ENCODE measurements around the gene HBS1L.

HBS1L gene

DNA sequence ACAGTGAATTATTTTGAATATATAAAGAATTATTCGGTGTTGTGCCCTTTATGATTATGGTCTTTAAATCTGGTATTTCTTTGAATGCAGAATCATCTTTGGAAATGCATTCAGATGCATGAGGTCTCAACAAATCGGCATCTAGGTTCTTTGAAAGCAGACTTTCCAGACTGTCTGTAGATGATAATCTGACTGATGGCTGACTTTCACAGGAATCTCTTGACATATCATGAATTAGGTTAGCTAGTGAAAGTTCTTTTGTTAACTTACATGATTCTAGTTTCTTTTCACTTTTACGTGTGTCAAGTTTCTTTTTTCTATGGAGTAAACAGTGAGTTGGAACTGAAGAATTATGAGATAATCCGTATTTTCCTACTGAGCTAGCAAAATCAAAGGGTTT is 17.1 kb downstream of the HBS1L start:
- no peak for DNase-seq (ENCODE audit: low read depth in 2 of 2)

GRCh38 chr6:135036731-135037420 is 17.7 kb downstream of the HBS1L start:
- no peak for DNase-seq (ENCODE audit: low read depth in 2 of 2)

DNA sequence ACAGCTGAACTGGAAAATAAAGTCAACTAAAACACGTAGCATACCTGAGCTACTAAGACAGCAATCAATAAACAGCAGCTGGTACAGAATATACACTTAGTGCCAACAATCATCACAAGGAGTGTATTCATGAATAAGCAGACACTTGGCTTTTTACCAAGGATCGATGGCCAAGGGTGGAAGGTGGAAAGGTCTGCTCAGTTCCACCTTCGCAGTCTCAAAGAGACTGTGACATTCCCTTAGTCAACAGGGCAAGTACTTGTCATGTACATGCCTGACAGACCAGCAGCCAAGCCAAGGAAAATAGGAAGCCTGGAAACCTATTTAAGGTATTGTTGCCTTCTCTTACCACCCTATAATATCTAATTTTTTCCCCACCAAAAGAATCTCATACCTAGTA is 21.4 kb downstream of the HBS1L start:
- DNase-seq (ENCODE audit: low read depth in 2 of 2), result no peak

DNA sequence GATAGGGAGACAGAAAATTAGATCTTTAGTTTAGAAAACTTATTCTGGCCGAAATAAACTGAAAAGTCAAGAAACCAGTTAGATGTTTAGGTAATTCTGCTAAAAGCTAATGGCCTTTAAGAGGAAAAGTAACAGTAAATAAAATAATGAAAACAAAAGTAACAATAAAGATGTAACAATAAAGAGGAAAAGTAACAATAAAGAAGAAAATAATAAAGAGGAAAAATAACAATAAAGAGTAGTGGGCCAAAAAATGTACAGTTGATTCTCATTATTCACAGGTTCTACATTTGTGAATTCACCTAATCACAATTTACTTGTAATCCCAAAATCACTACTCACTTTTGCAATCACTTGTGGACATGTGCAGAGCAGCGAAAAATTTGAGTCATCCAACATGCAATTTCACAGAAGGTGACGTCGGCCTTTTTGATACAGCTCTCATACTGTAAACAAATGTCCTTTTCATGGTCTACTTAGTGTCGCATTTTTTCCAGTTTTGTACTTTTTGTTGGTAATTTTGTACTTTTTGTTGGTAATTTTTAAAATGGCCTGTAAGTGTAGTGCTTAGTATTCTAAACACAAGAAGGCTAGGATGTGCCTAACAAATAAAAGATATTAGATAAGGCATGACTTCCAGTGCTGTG is 24.0 kb downstream of the HBS1L start:
- no peak for DNase-seq (ENCODE audit: low read depth in 2 of 2)

DNA sequence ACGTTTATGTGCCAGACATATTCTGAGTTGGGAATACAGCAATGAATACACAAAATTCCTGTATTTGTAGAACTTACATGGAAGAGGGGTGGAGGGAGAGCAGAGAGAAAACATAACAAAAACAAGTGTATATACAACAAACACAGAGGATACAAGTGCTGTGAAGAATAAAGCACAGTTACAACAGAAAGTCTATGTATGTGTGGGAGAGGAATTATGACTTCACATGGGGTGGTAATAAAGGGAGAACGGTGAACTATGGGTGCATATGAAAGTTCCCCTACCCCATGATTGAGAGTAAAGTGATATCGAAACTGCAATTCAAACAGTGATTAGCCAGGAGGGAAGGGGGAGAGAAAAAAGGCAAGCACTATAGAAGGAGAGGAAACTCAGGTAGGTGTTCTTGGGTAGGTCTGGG is 24.6 kb downstream of the HBS1L start:
- no peak for DNase-seq (ENCODE audit: low read depth in 2 of 2)

DNA sequence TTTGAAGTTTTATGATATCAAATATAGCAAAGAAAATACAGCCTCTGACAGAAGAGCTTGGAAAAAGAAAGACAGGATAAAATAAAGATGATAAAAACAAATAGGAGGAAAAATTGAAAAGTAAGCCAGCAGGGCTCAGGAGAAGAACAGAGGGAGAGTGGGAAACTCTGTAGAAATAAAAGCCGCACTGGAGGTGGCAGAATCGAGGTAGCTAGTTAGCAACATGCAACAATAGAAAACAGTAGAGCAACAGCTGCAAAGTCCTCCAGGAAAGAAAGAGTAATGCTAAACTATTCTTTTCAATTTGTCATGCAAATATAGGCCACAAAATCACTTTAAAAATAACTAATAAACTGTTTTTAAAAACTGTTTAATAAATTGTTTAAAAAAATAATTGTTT is 28.8 kb downstream of the HBS1L start:
- DNase-seq (ENCODE audit: low read depth in 2 of 2), result no peak

DNA sequence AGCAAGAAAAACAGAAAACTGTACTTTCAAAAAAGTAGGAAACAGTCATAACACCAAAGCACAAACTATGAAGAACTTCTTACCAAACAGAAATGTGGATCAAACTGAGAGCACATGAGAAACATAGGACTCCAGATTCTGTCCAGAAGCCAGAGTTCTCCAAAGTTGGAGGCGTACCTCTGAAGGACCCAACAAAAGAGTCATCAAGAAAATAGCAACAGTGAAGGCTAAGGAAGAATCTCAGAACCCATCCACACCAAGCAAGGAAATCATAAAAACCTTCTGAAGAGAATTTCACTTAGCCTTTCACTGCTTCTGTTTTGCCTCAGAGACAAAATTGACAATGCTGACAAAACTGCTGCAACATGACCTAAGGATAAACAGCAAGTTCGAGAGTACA is 29.4 kb downstream of the HBS1L start:
- no peak for DNase-seq (ENCODE audit: low read depth in 2 of 2)

DNA sequence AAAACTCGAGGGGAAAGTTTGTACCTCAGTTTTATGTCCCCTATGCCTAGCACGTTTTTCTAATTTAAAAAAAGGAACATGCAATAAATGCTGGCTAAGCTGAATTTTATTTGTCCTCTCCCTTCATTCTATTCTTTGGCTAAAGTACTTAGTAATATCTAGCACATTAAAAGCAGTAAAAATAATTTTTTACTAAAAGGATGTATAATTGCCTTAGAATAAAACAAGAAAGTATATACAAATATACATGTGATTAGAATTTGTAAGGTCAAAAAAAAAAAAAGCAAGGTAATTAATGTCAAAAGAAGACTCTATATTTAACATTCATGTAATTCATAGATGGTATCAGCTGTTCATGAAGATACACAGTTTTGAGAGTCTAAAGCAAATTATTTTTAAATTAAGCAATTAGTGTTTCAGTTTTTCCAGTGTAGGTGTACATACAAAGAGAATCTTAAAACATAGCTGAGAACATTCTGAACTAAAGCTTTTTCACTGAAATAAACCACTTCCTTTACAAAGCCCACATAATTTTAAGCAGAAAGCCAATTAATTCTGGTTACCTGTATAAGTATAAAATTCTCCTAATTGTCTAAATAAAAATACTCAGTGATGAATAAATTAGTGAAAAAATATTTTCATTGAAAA is 32.4 kb downstream of the HBS1L start:
- DNase-seq (ENCODE audit: low read depth in 2 of 2), result no peak

DNA sequence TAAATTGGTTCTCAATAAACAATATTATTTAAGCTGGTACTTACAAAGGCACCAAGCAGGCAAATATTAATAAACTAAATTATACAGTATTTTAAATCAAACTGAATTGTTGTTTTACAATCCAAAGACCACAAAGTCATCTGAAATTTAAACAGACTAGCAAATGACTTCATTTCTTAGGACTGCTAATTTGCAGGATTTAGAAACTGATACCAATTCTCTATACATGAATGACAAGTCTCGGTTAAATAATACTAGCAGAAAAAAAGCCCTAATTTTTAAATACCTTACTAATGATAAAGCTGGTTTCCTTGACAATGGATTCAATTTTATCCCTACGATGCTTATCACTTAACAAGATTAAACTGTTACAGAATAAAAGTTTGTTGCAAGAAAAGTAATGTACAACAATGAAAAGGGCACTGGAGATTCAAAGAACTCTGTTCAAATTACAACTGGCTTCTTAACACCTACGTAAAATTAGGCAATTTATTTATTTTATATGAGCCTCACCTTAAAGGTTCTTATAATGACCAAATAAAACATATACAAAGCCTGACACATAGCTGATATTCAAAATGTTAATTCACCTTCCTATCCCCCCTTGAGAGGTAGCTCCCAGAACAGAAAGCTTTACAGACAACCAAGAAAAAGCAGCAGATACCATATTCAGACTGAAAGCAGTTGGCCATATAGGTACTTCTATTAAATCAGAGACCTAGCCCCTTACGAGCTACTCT is 33.1 kb downstream of the HBS1L start:
- DNase-seq (ENCODE audit: low read depth in 2 of 2), result no peak

GRCh38 chr6:135018941-135019340 is 35.7 kb downstream of the HBS1L start:
- no peak for DNase-seq (ENCODE audit: low read depth in 2 of 2)

GRCh38 chr6:135018052-135018451 is 36.6 kb downstream of the HBS1L start:
- DNase-seq (ENCODE audit: low read depth in 2 of 2), result no peak

DNA sequence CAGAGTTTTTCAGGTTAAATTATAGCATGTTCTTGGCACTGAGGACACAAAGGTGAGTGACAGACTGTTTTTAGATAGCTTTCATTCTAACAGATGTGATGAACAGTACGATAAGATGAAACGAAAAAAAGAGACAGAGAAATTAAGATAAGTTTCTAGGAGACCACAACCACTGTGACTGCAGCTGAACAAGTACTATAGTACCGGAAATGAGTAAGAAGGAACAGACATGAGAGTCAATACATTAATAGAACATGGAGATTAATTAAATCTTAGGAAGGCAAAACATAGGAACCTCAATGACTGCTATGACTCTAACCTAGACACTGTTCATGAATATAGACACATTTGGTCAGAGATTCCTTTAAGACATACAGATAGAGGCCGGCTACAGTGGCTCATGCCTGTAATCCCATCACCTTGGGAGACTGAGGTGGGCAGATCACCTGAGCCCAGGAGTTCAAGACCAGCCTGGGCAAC is 40.2 kb downstream of the HBS1L start:
- DNase-seq (ENCODE audit: low read depth in 2 of 2), result no peak

- DNase-seq (ENCODE audit: low read depth in 2 of 2), result no peak
Observed at GRCh38 chr6:135013211-135013610, 41.4 kb downstream of the HBS1L start.

GRCh38 chr6:135012764-135013163 is 41.9 kb downstream of the HBS1L start:
- DNase-seq (ENCODE audit: low read depth in 2 of 2), result no peak

DNA sequence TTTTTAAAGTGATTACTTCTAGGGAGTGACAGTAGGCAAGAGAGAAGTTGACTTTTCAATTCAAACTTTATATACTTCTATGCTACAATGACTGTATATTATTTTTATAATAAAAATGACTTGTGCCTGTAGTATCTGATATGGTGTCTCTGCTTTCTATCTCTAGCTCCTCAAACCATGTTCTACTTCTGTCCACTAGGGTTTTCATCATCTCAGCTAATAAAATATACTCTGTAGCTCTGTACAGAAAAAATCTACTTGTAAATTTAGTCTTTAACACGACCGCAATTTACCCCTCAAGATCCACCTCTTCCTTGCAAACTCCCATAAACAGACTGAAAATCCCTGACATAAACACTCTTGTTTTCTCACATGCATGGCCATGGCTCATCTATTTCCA is 42.3 kb downstream of the HBS1L start:
- DNase-seq (ENCODE audit: low read depth in 2 of 2), result no peak

DNA sequence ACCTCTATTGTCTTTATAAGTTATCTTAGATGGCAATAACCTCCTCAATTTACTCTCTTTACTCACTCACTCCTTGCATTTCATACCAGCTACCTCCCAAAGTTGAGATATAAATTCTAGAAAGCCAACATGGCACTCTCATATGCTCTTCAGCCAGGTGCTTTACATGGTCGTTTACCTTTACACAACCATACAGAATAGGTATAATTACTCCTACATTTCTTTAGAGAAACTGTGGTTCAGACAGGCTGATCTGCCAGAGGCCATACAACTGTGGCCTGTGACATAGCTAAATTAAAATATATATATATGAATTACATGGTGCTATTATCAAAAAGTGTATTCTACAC is 45.7 kb downstream of the HBS1L start:
- DNase-seq (ENCODE audit: low read depth in 2 of 2), result no peak

DNA sequence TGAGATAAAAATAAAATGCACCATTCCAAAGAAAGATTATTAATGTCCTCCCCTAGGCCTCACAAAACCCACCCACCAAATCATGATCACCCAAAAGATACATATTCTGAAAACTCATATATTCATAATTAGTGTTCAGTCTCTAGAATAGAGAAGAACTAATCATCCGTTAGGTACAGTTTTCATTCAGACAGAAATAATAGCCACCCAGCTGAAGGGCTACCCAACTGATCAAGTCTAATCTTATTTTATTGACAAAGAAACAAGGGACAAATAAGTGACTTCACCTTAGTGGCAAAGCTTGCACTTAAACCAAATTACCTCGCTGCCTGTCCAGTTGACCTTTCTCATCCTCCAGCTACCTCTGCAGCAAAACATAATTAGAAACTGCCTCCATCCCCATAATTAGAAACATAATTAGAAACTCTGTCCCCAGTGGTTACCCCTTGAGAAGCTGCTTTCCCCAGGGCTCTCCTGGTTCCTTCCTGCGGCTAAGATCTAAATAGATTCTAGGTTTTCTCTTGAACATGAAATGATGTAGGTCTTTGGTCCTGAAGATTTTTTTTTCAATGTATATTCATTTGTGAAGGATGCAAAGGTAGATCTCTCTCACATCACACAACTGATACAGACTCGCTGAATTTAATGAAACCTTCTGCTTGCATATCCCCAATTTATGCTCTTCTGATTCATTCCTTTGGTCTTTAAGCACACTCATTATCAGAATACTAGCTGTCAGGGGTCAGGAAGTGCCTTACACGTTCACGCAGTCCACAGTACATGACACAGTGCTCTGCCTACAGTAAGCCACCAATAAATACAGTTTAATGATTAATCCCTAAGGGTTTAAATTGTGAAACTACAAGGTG is 46.3 kb downstream of the HBS1L start:
- no peak for DNase-seq (ENCODE audit: low read depth in 2 of 2)

DNA sequence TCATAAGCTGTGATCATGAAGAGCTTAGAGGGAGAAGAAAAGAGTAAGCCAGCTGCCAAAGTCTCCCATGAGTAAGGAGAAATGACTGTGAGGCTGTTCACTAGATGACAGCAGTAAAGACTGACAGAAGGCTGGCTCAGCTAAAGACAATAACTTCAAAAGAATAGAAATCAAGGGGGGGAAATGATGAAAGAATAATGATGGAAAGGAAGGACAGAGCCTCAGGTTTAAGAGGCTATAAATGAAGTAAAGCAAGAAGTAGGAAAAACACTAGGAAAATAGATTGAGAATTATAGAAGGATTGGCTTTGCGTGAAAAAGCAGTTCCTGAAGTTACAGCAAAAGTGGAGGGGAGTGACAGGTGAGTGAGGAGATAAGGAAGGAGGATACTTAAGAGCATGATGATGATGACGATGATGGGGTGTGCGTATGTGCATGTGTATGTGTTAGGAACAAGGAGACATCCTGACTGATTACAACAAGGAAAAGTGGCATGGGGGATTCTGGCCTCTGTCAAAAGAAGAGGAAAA is 48.2 kb downstream of the HBS1L start:
- no peak for DNase-seq (ENCODE audit: low read depth in 2 of 2)

DNA sequence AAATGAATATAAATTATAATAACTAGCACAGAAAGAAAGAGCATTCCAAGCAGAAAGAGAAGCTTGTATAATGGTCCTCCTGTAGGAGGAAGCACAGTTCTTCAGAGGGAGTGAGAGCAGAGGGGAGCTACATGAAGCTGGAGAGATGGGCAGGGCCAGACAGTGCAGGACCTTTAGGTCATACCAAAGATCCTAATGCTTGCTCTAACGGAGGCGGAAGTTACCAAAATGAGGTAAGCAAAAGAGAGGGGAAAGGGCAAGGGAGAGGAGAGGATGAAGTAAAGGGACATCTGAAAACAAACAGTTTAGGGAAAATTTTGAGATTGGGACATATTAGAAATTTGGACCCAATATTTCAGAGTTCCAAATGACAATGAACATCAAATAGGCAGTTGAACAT is 50.2 kb downstream of the HBS1L start:
- no peak for DNase-seq (ENCODE audit: low read depth in 2 of 2)

- no peak for DNase-seq (ENCODE audit: low read depth in 2 of 2)
Observed at GRCh38 chr6:135002974-135003703, 51.5 kb downstream of the HBS1L start.

Measured in stimulated activated CD8-positive, alpha-beta memory T cell treated with anti-CD3 and anti-CD28 coated beads, Interleukin-2, amount 100 ng/mL, for 1 hour (primary cell).